HEK293 (cell line): Measurements from ENCODE around the gene CCDC24.

Source experiments
- HIC1 ChIP-seq: fragments of 450-650 bp; formaldehyde crosslinking; IDR thresholded peaks from 2 replicates; pipeline ENCODE4 v1.5.1; 2016; ENCODE audit warnings: missing biosample characterization, missing genetic modification characterization
- KLF10 ChIP-seq: fragments of 450-650 bp; IDR thresholded peaks from 2 replicates; pipeline ENCODE4 v1.5.1; 2018; ENCODE audit warnings: missing biosample characterization, mild to moderate bottlenecking, missing genetic modification characterization
- OSR2 ChIP-seq: fragments of 450-650 bp; formaldehyde crosslinking; IDR thresholded peaks from 2 replicates; pipeline ENCODE4 v1.5.1; 2016; ENCODE audit warnings: missing biosample characterization, missing genetic modification characterization
- PATZ1 ChIP-seq: fragments of 450-650 bp; formaldehyde crosslinking; IDR thresholded peaks from 2 replicates; pipeline ENCODE4 v1.5.1; 2016; ENCODE audit warnings: missing biosample characterization, missing genetic modification characterization
- PRDM6 ChIP-seq: fragments of 450-650 bp; formaldehyde crosslinking; IDR thresholded peaks from 2 replicates; pipeline ENCODE4 v1.5.1; 2017; ENCODE audit warnings: missing biosample characterization, missing genetic modification characterization
- ZBTB26 ChIP-seq: fragments of 450-650 bp; formaldehyde crosslinking; optimal IDR thresholded peaks from 2 replicates; pipeline ENCODE3; 2016; ENCODE audit warnings: missing biosample characterization, mild to moderate bottlenecking, missing genetic modification characterization
- ZFP69B ChIP-seq: fragments of 450-650 bp; formaldehyde crosslinking; IDR thresholded peaks from 2 replicates; pipeline ENCODE4 v1.5.1; 2016; ENCODE audit warnings: missing biosample characterization, missing genetic modification characterization
- ZNF214 ChIP-seq: fragments of 450-650 bp; formaldehyde crosslinking; IDR thresholded peaks from 2 replicates; pipeline ENCODE4 v1.5.1; 2017; ENCODE audit warnings: missing biosample characterization, mild to moderate bottlenecking, missing genetic modification characterization, borderline replicate concordance
- ZNF26 ChIP-seq: fragments of 450-650 bp; formaldehyde crosslinking; IDR thresholded peaks from 2 replicates; pipeline ENCODE4 v1.5.1; 2016; ENCODE audit warnings: missing biosample characterization, missing genetic modification characterization
- ZNF311 ChIP-seq: fragments of 450-650 bp; formaldehyde crosslinking; IDR thresholded peaks from 2 replicates; pipeline ENCODE4 v1.5.1; 2017; ENCODE audit warnings: missing biosample characterization, missing genetic modification characterization, borderline replicate concordance
- ZNF354C ChIP-seq: fragments of 450-650 bp; formaldehyde crosslinking; IDR thresholded peaks from 2 replicates; pipeline ENCODE4 v1.5.1; 2016; ENCODE audit warnings: missing biosample characterization, missing genetic modification characterization, low read depth, borderline replicate concordance
- ZNF362 ChIP-seq: fragments of 450-650 bp; formaldehyde crosslinking; IDR thresholded peaks from 2 replicates; pipeline ENCODE4 v1.5.1; 2016; ENCODE audit warnings: missing biosample characterization, missing genetic modification characterization
- ZNF398 ChIP-seq: fragments of 450-650 bp; formaldehyde crosslinking; IDR thresholded peaks from 2 replicates; pipeline ENCODE4 v1.5.1; 2017; ENCODE audit warnings: missing biosample characterization, missing genetic modification characterization
- ZNF488 ChIP-seq: fragments of 450-650 bp; formaldehyde crosslinking; IDR thresholded peaks from 2 replicates; pipeline ENCODE4 v1.5.1; 2016; ENCODE audit warnings: missing biosample characterization, missing genetic modification characterization
- ZNF530 ChIP-seq: fragments of 450-650 bp; formaldehyde crosslinking; IDR thresholded peaks from 2 replicates; pipeline ENCODE4 v1.5.1; 2016; ENCODE audit warnings: low read depth, missing biosample characterization, missing genetic modification characterization
- ZNF561 ChIP-seq: fragments of 450-650 bp; IDR thresholded peaks from 2 replicates; pipeline ENCODE4 v1.5.1; 2018; ENCODE audit warnings: missing biosample characterization, missing genetic modification characterization, borderline replicate concordance
- ZNF596 ChIP-seq: fragments of 450-650 bp; IDR thresholded peaks from 2 replicates; pipeline ENCODE4 v1.5.0; 2018; ENCODE audit warnings: missing biosample characterization, mild to moderate bottlenecking, missing genetic modification characterization, moderate library complexity
- ZNF623 ChIP-seq: fragments of 450-650 bp; formaldehyde crosslinking; IDR thresholded peaks from 2 replicates; pipeline ENCODE4 v1.5.1; 2016; ENCODE audit warnings: missing biosample characterization, missing genetic modification characterization
- ZNF645 ChIP-seq: fragments of 450-650 bp; formaldehyde crosslinking; IDR thresholded peaks from 2 replicates; pipeline ENCODE4; 2016; ENCODE audit warnings: missing biosample characterization, missing genetic modification characterization
- ZNF654 ChIP-seq: fragments of 450-650 bp; formaldehyde crosslinking; IDR thresholded peaks from 2 replicates; pipeline ENCODE4 v1.5.1; 2016; ENCODE audit warnings: low read depth, missing biosample characterization, missing genetic modification characterization
- ZNF692 ChIP-seq: fragments of 450-650 bp; formaldehyde crosslinking; IDR thresholded peaks from 2 replicates; pipeline ENCODE4 v1.5.1; 2016; ENCODE audit warnings: missing biosample characterization, missing genetic modification characterization
- ZNF776 ChIP-seq: fragments of 450-650 bp; formaldehyde crosslinking; IDR thresholded peaks from 2 replicates; pipeline ENCODE4 v1.5.0; 2017; ENCODE audit warnings: missing biosample characterization, missing genetic modification characterization, borderline replicate concordance

The CCDC24 gene

GRCh38 chr1:44036409-44037139 lies 45.2 kb downstream of the CCDC24 start (continued):
- TF ChIP-seq ZNF354C (tag by site-specific recombination), result no peak
- TF ChIP-seq ZNF596 (tag by site-specific recombination), result no peak
- peak; percentile 27; the same call in 1 of the 2 replicates for TF ChIP-seq KLF10 (tag by site-specific recombination)
- TF ChIP-seq PATZ1 (tag by site-specific recombination), result no peak
- TF ChIP-seq ZNF645 (tag by site-specific recombination), result no peak
- TF ChIP-seq ZNF561, result 0 out of 2 replicates have a peak, but pooled peaks have one; percentile 46
- TF ChIP-seq ZNF623 (tag by site-specific recombination), result no peak
- TF ChIP-seq ZNF398, result no peak
- TF ChIP-seq HIC1, result no peak
- TF ChIP-seq OSR2 (tag by site-specific recombination), result no peak
- no peak for TF ChIP-seq ZNF214
- no peak for TF ChIP-seq ZNF26 (tag by site-specific recombination)
- peak; percentile 38; the same call in 1 of the 2 replicates for TF ChIP-seq ZNF692 (tag by site-specific recombination)
- TF ChIP-seq PRDM6 (tag by site-specific recombination), result no peak
- TF ChIP-seq ZNF530 (tag by site-specific recombination), result no peak
- TF ChIP-seq ZNF311 (tag by site-specific recombination), result no peak
- no peak for TF ChIP-seq ZNF776 (tag by site-specific recombination)
- peak; percentile 86 for TF ChIP-seq ZNF654 (tag by site-specific recombination)
- TF ChIP-seq ZBTB26 (tag by site-specific recombination), result no peak
- TF ChIP-seq ZNF488 (tag by site-specific recombination), result no peak
- TF ChIP-seq ZFP69B (tag by site-specific recombination), result no peak
- no peak for TF ChIP-seq ZNF362
